Brain pericyte (primary cell): ENCODE results near the gene ISL2.

Experiments
- DNase-seq: peaks from one replicate; pipeline ENCODE4 v3.0.0-alpha.2; 2012; ENCODE audit warnings: low read depth, low spot score

ISL2 gene

DNA sequence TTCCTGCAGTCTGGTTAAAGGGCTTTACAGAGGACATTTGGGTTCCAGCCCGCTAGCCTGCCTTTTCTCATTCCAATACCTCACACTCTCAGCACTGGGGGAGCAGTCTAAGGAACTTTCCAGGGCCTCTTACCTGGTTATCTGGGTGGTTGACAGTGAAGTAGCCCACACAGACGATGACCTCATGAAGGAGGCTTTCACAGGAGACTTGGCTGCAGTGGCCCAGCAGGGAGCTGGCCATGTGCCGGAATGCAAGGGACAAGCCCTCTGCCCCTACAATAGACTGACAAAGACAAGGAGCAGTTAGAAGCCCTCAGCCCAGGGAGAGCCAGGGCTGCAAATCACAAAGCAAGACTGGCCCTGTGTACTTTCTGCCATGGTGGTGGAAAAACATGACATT lies 39.5 kb downstream of the ISL2 start:
- DNase-seq = no peak

GRCh38 chr15:76376816-76377215 lies 40.2 kb downstream of the ISL2 start:
- no peak for DNase-seq

- no peak for DNase-seq
Observed at GRCh38 chr15:76377217-76377616, 40.6 kb downstream of the ISL2 start.

GRCh38 chr15:76377751-76378150 lies 41.2 kb downstream of the ISL2 start:
- no peak for DNase-seq

GRCh38 chr15:76378691-76379090 lies 42.1 kb downstream of the ISL2 start:
- DNase-seq = no peak

DNA sequence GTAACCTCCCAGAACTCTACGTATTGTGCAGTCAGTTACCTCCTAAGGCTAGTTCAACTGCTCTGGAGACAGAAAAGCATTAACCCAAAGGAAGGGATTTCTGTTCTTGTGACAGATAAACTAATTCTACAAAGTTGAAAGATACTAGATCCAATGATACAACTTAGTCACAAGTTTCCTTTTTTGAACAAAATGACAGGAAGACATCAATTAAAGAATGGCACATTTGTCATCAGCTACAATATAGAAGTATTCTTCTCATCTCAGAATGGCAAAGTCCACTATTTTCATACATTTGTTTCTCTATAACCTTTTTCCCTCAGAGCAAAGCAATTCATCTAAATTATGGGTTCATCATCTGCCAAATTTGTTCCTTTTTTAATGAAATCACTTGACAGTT lies 43.7 kb downstream of the ISL2 start:
- DNase-seq = no peak

DNA sequence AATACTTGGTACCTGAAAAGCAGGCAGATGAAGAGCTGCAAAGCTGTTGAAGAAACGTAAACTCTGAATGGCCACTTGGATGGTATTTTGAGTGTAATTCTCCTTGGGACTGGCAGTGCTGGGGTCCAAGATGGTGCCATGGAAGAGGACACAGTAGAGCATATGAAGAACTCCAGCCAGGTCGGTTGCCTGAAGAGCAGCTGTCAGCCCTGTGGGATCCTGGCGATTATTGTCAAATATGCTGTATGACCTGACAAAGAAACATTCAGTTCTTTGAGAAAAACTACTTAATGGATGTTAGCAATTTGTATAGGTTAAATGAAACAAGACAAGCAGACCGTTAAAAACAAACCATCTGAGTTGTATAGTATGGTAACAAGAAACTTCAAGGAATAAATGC lies 44.8 kb downstream of the ISL2 start:
- DNase-seq = no peak

- no peak for DNase-seq
Observed at GRCh38 chr15:76382987-76383728, 46.6 kb downstream of the ISL2 start.

DNA sequence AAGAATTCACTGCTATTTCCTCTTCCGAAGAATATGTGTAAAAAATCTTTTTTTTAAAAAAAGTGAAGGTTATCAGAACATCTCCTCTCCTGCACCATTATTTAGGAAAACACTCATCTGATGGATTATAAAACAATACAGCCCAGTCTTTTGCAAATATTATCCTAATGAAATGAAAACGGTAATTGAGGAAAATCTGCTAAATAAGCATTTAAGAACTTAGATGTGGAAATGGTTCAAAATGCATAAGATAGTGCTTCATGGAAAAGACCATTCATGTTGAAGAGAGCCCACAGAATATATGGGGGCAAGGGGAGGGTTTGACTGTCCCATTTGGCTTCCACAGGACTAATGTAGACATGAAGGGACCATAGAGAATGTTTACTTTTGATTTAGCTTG lies 47.8 kb downstream of the ISL2 start:
- DNase-seq = no peak

DNA sequence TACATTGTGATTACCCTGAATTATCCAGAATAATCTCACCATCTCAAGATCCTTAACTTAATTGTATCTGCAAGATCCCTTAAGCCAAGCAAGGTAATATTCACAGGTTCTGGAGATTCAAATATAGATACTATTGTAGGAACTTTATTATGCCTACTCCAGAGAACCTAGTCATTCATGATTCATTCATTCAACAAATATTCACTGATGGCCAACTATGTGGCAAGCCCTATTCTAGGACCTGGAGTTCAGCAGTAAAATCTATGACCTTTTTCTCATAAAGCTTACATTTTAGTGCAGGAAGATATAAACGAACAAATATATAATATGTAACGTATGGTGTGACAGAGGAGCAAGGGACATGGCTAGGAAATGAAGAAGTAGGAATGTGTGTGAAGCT lies 49.6 kb downstream of the ISL2 start:
- no peak for DNase-seq

DNA sequence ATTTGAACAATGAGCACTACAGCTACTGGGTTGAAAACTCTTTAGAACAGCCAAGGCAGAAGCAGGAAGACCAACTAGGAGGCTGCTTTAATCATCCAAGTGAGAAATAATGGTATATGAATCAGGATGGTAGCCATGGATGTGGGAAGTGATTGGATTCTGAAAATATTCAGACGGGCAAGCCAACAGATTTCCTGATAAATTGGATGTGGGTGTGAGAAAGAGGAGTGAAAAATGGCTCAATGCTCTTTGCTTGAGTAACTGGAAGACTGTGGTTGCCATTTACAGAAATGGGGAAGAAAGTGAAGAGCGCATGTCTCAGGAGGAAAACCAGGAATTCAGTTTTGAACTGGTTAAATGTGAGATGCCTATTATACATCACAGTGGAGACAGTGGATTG lies 50.4 kb downstream of the ISL2 start:
- no peak for DNase-seq

DNA sequence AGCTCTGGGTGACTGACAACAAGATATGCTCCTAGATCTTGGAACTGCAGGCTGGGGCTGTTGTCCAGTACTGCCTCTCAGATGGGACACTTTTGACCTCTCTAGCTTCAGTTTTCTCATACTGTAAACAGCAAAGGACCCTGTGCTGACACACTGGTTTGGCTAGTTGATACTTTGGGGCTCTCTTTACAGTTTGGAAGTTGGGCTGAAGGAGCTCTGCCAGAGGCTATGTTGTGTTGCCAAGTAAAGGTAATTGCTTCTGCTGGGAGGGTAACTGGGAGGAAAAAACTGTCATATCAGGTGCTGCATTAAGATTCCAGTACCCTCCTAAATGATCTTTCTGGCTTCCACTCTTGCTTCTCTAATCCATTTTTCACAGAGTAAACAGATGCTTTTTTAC lies 54.0 kb downstream of the ISL2 start:
- no peak for DNase-seq

GRCh38 chr15:76391309-76391708 lies 54.7 kb downstream of the ISL2 start:
- no peak for DNase-seq

DNA sequence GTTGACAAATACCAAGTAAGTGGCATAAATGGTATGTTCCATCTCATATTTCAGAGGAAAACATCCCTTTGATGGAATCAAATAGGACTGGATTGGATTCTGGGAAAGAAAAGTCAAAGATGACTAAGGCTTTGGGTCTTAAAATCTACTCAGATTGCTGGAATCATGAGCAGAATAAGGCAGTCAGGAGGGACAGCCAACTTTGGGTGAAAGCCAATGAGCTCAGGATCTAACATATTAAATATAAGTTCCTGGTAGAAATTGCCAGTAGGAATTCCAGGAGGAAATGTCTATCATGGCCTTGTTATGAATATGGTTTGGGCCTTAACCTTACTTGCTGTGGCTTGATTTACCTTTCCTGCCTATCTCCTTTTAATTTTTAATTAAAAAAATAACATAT lies 55.3 kb downstream of the ISL2 start:
- no peak for DNase-seq
